Endothelial cell of umbilical vein (primary cell): ENCODE results near the gene CFAP61. TPM values are rescaled to one million over a fixed set of nuclear protein-coding genes. Genes with fewer than 3 reads are reported as not detected.

ENCODE experiments used
- BruUV-seq: library from RNA; stranded (reverse); fragments of 400-500 nt; replicated peaks from 2 replicates; lab custom pipeline; 2021; lab: Mats Ljungman, UMichigan
- CTCF ChIA-PET: fragments of 300-600, 350-600 bp; sonication (Branson Sonifier 250); formaldehyde crosslinking; loops from one replicate; lab custom pipeline; 2021; ENCODE audit warnings: antibody characterized with exemption, inconsistent platforms; lab: Charles Lee
- POLR2A ChIA-PET: fragments of 300-600, 350-600 bp; sonication (Branson Sonifier 250); formaldehyde crosslinking; loops from one replicate; lab custom pipeline; 2021; ENCODE audit warnings: antibody characterized with exemption, inconsistent platforms; lab: Charles Lee
- DNase-seq: peaks from one replicate; pipeline ENCODE4 v3.0.0-alpha.2; 2011; ENCODE audit warnings: low read depth, low spot score
- FAIRE-seq: peaks from 2 replicates; lab custom pipeline; 2011; peaks lifted over from hg19 to GRCh38; lab: Jason Lieb, UNC
- H2AFZ ChIP-seq: 2 replicates; pipeline ENCODE4 v1.6.0; 2012; ENCODE audit warnings: low read depth, low read length, control low read depth, inconsistent platforms
- H3K27ac ChIP-seq: 2 replicates; pipeline ENCODE4 v1.5.1; 2011; ENCODE audit warnings: low read depth, mild to moderate bottlenecking, control low read depth, low read length, moderate library complexity; ENCODE audit not compliant: insufficient read depth
- H3K27me3 ChIP-seq, 2 experiments: 2 replicates each; pipeline versions ENCODE4 v1.6.0 to v1.6.1; 2011; ENCODE audit warnings: low read length in 2 of 2, mixed read lengths in 1 of 2; ENCODE audit not compliant: control insufficient read depth in 2 of 2, insufficient read depth in 2 of 2
- H3K36me3 ChIP-seq, 2 experiments: 2 replicates in 1 of 2; 3 replicates in 1 of 2; pipeline ENCODE4 v1.5.1; 2011; ENCODE audit warnings: low read length in 2 of 2, mild to moderate bottlenecking in 1 of 2, moderate library complexity in 1 of 2; ENCODE audit not compliant: control insufficient read depth in 2 of 2, insufficient read depth in 2 of 2; ENCODE audit errors: extremely low read depth in 1 of 2
- H3K4me1 ChIP-seq: 3 replicates; pipeline ENCODE4 v1.5.1; 2011; ENCODE audit warnings: mild to moderate bottlenecking, low read length; ENCODE audit not compliant: control insufficient read depth, insufficient read depth; ENCODE audit errors: extremely low read depth
- H3K4me2 ChIP-seq: 2 replicates; pipeline ENCODE4 v1.6.1; 2011; ENCODE audit warnings: low read length, control low read depth, mixed read lengths; ENCODE audit not compliant: insufficient read depth
- H3K4me3 ChIP-seq, 3 experiments: fragments of 200-600 bp in 1 of 3; sonication (generic), shearing (Covaris generic) in 1 of 3; replicated peaks in 1 of 3; 2 replicates each; pipeline ENCODE4 v1.5.1; 2011 to 2016; ENCODE audit warnings: control low read depth in 3 of 3, low read length in 3 of 3, mild to moderate bottlenecking in 2 of 3, inconsistent platforms in 1 of 3, low read depth in 1 of 3, moderate library complexity in 1 of 3; ENCODE audit not compliant: insufficient read depth in 1 of 3
- H3K79me2 ChIP-seq: 2 replicates; pipeline ENCODE4 v1.6.0; 2012; ENCODE audit warnings: low read length, inconsistent platforms; ENCODE audit not compliant: control insufficient read depth, insufficient read depth
- H3K9ac ChIP-seq: replicated peaks from 2 replicates; pipeline ENCODE3; 2011; ENCODE audit warnings: low read length, control low read depth; ENCODE audit not compliant: insufficient read depth; ENCODE audit errors: extremely low read depth
- H3K9me1 ChIP-seq: replicated peaks from 3 replicates; pipeline ENCODE4 v1.6.0; 2011; ENCODE audit warnings: mild to moderate bottlenecking, low read length; ENCODE audit not compliant: control insufficient read depth, insufficient read depth; ENCODE audit errors: extremely low read depth
- H3K9me3 ChIP-seq: replicated peaks from 2 replicates; pipeline ENCODE4 v1.5.1; 2012; ENCODE audit warnings: low read length, inconsistent platforms; ENCODE audit not compliant: control insufficient read depth, insufficient read depth
- H4K20me1 ChIP-seq: replicated peaks from 2 replicates; pipeline ENCODE3; 2011; ENCODE audit warnings: mild to moderate bottlenecking, low read length; ENCODE audit not compliant: control insufficient read depth, insufficient read depth; ENCODE audit errors: extremely low read depth
- EZH2 ChIP-seq: IDR thresholded peaks from 2 replicates; pipeline ENCODE4 v1.6.1; 2012; ENCODE audit warnings: borderline replicate concordance, low read depth, mild to moderate bottlenecking, moderate library complexity, low read length, inconsistent platforms; ENCODE audit not compliant: severe bottlenecking
- FOS ChIP-seq: IDR thresholded peaks from 2 replicates; pipeline ENCODE4 v1.6.1; 2011; ENCODE audit warnings: mild to moderate bottlenecking, low read length, moderate library complexity, borderline replicate concordance; ENCODE audit not compliant: insufficient read depth
- GATA2 ChIP-seq: IDR thresholded peaks from 2 replicates; pipeline ENCODE4 v1.7.0; 2011; ENCODE audit warnings: low read depth, mild to moderate bottlenecking, moderate library complexity, mixed read lengths, low read length; ENCODE audit not compliant: insufficient read length, insufficient read depth
- JUN ChIP-seq: IDR thresholded peaks from 2 replicates; pipeline ENCODE4 v1.6.1; 2011; ENCODE audit warnings: borderline replicate concordance, low read depth; ENCODE audit not compliant: insufficient read length, insufficient read depth
- MYC ChIP-seq: IDR thresholded peaks from one replicate; pipeline ENCODE4 v1.6.1; 2011; ENCODE audit warnings: mild to moderate bottlenecking, low read depth, low read length
- POLR2A ChIP-seq: IDR thresholded peaks from 2 replicates; pipeline ENCODE4 v1.6.1; 2012; ENCODE audit warnings: low read depth, mild to moderate bottlenecking, control low read depth, low read length
- POLR2AphosphoS5 ChIP-seq: IDR thresholded peaks from 2 replicates; pipeline ENCODE4 v1.6.1; 2012; ENCODE audit warnings: low read depth, mild to moderate bottlenecking, control low read depth, low read length, moderate library complexity; ENCODE audit not compliant: insufficient read depth
- dilution Hi-C: fragments of 300-500 bp; cut with MboI; formaldehyde crosslinking; loops from one replicate; pipeline ENCODE4 v1.15.0; 2019; ENCODE audit warnings: low sequenced_read_pairs; ENCODE audit not compliant: extremely low pct_ligation_motif_present
- intact Hi-C: fragments of 100-400 bp; cut with micrococcal nuclease; formaldehyde crosslinking; loops from one replicate; pipeline ENCODE4 v1.10.0; 2022
- polyA plus RNA-seq, 4 experiments: library from polyadenylated mRNA; depleted of rRNA in 3 of 4; stranded (reverse) in 3 of 4; unstranded in 1 of 4; fragments of >200 nt; gene quantifications; 2 replicates each; pipeline versions ENCODE4 v1.2.1 to v1.2.3, GENCODE V29; 2011 to 2012; ENCODE audit warnings: missing spikeins in 1 of 4
- total RNA-seq: library from RNA; stranded (reverse); gene quantifications from 2 replicates; pipeline ENCODE4 v1.2.3, GENCODE V29; 2021
- TF ChIP-seq, protein P1 (sequence below): IDR thresholded peaks from 2 replicates; pipeline ENCODE4 v1.6.1; 2011; ENCODE audit not compliant: insufficient read depth, insufficient read length
- TF ChIP-seq, protein P2 (sequence below), 2 donors: IDR thresholded peaks; 1 replicate in 1 of 2; 2 replicates in 1 of 2; pipeline ENCODE4 v1.5.1; 2011; ENCODE audit warnings: low read length in 2 of 2, mild to moderate bottlenecking in 2 of 2, moderate library complexity in 2 of 2, control low read depth in 1 of 2, inconsistent platforms in 1 of 2, low read depth in 1 of 2; ENCODE audit not compliant: insufficient read depth in 1 of 2; ENCODE audit errors: extremely low read depth in 1 of 2

Gene CFAP61
- total and polyA plus RNA-seq, 2 donors (not counting 3 experiments of a cell fraction or from before 2014, with no cell fraction given): not detected

DNA sequence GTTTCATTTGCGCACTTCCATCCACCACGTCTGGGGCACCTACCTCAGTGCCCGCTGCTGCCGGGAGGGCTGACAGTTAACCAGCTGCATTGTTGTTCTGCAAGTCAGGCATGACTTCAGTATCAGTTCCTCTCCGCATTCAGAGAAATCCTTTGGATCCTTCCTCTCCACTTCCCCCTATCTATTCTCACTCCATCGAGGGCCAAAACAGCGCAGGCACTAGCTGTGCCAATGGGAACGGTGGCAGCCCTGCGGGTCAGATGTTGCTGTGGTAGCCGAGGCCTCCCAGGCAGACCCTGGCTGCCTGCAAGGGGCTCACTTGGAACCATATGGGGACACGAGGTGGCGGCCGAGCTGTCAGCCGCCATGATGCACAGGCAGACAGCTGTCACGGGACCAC is 251.4 kb downstream of the CFAP61 start:
- BruUV-seq: no TSS peak
- H3K9ac ChIP-seq: no peak overlapping the region
- H3K27me3 ChIP-seq: peaks cover 0 to 1% of the 10 kb centered on the region in 2 experiments
- ChIA-PET CTCF (no interaction called here), POLR2A (no interaction called here)
- H3K27ac ChIP-seq: no peak overlapping the region
- dilution Hi-C loops: no loop called here
- H3K4me1 ChIP-seq: no peaks in the 10 kb centered on the region
- DNase-seq (no peak), FAIRE-seq (no peak)
- TF ChIP-seq EZH2: no peak
- no peak for TF ChIP-seq POLR2AphosphoS5
- no peak for TF ChIP-seq GATA2
- TF ChIP-seq, protein P1, sequence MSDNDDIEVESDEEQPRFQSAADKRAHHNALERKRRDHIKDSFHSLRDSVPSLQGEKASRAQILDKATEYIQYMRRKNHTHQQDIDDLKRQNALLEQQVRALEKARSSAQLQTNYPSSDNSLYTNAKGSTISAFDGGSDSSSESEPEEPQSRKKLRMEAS: no peak
- TF ChIP-seq JUN: no peak
- TF ChIP-seq POLR2A: no peak
- TF ChIP-seq, protein P2, sequence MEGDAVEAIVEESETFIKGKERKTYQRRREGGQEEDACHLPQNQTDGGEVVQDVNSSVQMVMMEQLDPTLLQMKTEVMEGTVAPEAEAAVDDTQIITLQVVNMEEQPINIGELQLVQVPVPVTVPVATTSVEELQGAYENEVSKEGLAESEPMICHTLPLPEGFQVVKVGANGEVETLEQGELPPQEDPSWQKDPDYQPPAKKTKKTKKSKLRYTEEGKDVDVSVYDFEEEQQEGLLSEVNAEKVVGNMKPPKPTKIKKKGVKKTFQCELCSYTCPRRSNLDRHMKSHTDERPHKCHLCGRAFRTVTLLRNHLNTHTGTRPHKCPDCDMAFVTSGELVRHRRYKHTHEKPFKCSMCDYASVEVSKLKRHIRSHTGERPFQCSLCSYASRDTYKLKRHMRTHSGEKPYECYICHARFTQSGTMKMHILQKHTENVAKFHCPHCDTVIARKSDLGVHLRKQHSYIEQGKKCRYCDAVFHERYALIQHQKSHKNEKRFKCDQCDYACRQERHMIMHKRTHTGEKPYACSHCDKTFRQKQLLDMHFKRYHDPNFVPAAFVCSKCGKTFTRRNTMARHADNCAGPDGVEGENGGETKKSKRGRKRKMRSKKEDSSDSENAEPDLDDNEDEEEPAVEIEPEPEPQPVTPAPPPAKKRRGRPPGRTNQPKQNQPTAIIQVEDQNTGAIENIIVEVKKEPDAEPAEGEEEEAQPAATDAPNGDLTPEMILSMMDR (IDR thresholded peaks at IDR 0.05; ENCODE audit: extremely low read depth in 1 of 2, insufficient read depth in 1 of 2, low read depth in 1 of 2, low read length in 2 of 2): no peak
- TF ChIP-seq FOS: no peak
- no peak for TF ChIP-seq MYC
- no peaks in the 10 kb centered on the region for H3K79me2 ChIP-seq
- H3K9me1 ChIP-seq: no peaks in the 10 kb centered on the region
- no peaks in the 10 kb centered on the region for H4K20me1 ChIP-seq
- no peak overlapping the region for H2AFZ ChIP-seq
- H3K4me2 ChIP-seq: no peak overlapping the region
- intact Hi-C loops: no loop called here
- H3K9me3 ChIP-seq: no peaks in the 10 kb centered on the region
- no peaks in the 10 kb centered on the region for H3K36me3 ChIP-seq
- H3K4me3 ChIP-seq: no peak overlapping the region
